Measurements from ENCODE around the gene CYTH1.
A peak's percentile ranks its signal among the peaks of the same experiment; 100 is the strongest.

CYTH1 gene

DNA sequence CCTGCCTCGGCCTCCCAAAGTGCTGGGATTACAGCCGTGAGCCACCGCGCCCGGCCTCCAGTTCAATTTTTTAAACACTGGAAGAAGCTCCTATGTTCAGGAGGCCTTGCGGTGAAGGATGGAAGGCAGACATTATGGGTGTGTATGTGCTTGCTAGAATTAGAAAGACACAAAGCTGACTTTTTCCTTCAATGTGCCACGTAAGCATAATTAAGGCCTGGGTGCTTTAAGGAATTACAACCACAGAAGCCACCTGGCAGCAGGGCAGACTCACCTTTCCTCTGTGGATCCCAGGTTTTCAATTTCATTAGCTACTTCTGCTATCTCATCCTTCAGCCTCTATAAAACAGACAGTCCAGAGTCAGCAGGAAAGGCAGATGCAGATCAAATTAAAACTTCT, 74.2 kb downstream of the CYTH1 start:
- Histone ChIP-seq H3K27me3 (no peaks in the 10 kb centered on the region), H3K9me3 (no peaks in the 10 kb centered on the region), H3K4me3 (ENCODE audit: low read depth, low read length) (no peak overlapping the region), H3K4me1 (peaks cover 16% of the 10 kb centered on the region), H3K36me3 (peaks cover 4% of the 10 kb centered on the region; the same call in 1 of the 2 replicates)
- DNase-seq: no peak
- no peak for TF ChIP-seq CTCF (IDR thresholded peaks at IDR 0.05; ENCODE audit: low read depth, low read length)

- Histone ChIP-seq H3K27me3 (no peaks in the 10 kb centered on the region), H3K36me3 (peaks cover 4% of the 10 kb centered on the region; the same call in 1 of the 2 replicates)
- no peak for DNase-seq
Observed at GRCh38 chr17:78707016-78707415, 75.1 kb downstream of the CYTH1 start.

GRCh38 chr17:78706271-78706915, 75.7 kb downstream of the CYTH1 start:
- TF ChIP-seq CTCF (IDR thresholded peaks at IDR 0.05; ENCODE audit: low read depth, low read length): no peak
- no peaks in the 10 kb centered on the region for H3K9me3 ChIP-seq
- H3K4me3 ChIP-seq (ENCODE audit: low read depth, low read length): no peak overlapping the region
- DNase-seq: no peak
- no peaks in the 10 kb centered on the region for H3K27me3 ChIP-seq
- H3K36me3 ChIP-seq: peaks cover 4% of the 10 kb centered on the region; the same call in 1 of the 2 replicates
- H3K4me1 ChIP-seq: peaks cover 16% of the 10 kb centered on the region

More at GRCh38 chr17:78707016-78707415, 75.1 kb downstream of the CYTH1 start:
- no peak for TF ChIP-seq CTCF (IDR thresholded peaks at IDR 0.05; ENCODE audit: low read depth, low read length)
- H3K9me3 ChIP-seq: no peaks in the 10 kb centered on the region
- peaks cover 16% of the 10 kb centered on the region for H3K4me1 ChIP-seq
- H3K4me3 ChIP-seq (ENCODE audit: low read depth, low read length): no peak overlapping the region

GRCh38 chr17:78705071-78705470, 77.0 kb downstream of the CYTH1 start:
- H3K4me1 ChIP-seq: peaks cover 16% of the 10 kb centered on the region
- H3K27me3 ChIP-seq: no peaks in the 10 kb centered on the region
- no peak for TF ChIP-seq CTCF (IDR thresholded peaks at IDR 0.05; ENCODE audit: low read depth, low read length)
- peaks cover 4% of the 10 kb centered on the region; the same call in 1 of the 2 replicates for H3K36me3 ChIP-seq
- H3K4me3 ChIP-seq (ENCODE audit: low read depth, low read length): no peak overlapping the region
- no peaks in the 10 kb centered on the region for H3K9me3 ChIP-seq
- DNase-seq: peak; percentile 90

- Histone ChIP-seq H3K36me3 (peaks cover 6% of the 10 kb centered on the region; the same call in 1 of the 2 replicates), H3K4me1 (peaks cover 16% of the 10 kb centered on the region), H3K27me3 (no peaks in the 10 kb centered on the region), H3K4me3 (ENCODE audit: low read depth, low read length) (no peak overlapping the region), H3K9me3 (no peaks in the 10 kb centered on the region)
- TF ChIP-seq CTCF (IDR thresholded peaks at IDR 0.05; ENCODE audit: low read depth, low read length): no peak
- no peak for DNase-seq
Observed at GRCh38 chr17:78704594-78704993, 77.5 kb downstream of the CYTH1 start.

- no peak for DNase-seq
- no peaks in the 10 kb centered on the region for H3K4me1 ChIP-seq
- no peaks in the 10 kb centered on the region for H3K27me3 ChIP-seq
- H3K4me3 ChIP-seq (ENCODE audit: low read depth, low read length): no peak overlapping the region
- peaks cover 5% of the 10 kb centered on the region for H3K36me3 ChIP-seq
- H3K9me3 ChIP-seq: no peaks in the 10 kb centered on the region
- TF ChIP-seq CTCF (IDR thresholded peaks at IDR 0.05; ENCODE audit: low read depth, low read length): no peak
Observed at GRCh38 chr17:78697554-78698343, 84.3 kb downstream of the CYTH1 start.
